Mesenchymal stem cell (in vitro differentiated cells and primary cell): Measurements from ENCODE around the gene SRSF1.

Source experiments
- DNase-seq: peaks from one replicate; pipeline ENCODE4 v3.0.0-alpha.2; 2013
- H2AFZ ChIP-seq: one replicate; pipeline ENCODE4 v1.6.1; 2013; ENCODE audit warnings: low read depth, mild to moderate bottlenecking, control low read depth, inconsistent platforms, low read length, moderate library complexity
- H2AK5ac ChIP-seq: 2 replicates; pipeline ENCODE4 v1.6.1; 2013; ENCODE audit warnings: low read length, moderate library complexity, mild to moderate bottlenecking, inconsistent platforms; ENCODE audit not compliant: severe bottlenecking
- H2BK120ac ChIP-seq: one replicate; pipeline ENCODE4 v1.6.1; 2013; ENCODE audit warnings: low read depth, mild to moderate bottlenecking, inconsistent platforms, low read length, moderate library complexity
- H2BK12ac ChIP-seq, 2 experiments: one replicate each; pipeline ENCODE4 v1.6.1; 2013; ENCODE audit warnings: inconsistent platforms in 2 of 2, low read length in 2 of 2, mild to moderate bottlenecking in 2 of 2, moderate library complexity in 2 of 2, control low read depth in 1 of 2
- H2BK15ac ChIP-seq: one replicate; pipeline ENCODE4 v1.6.1; 2013; ENCODE audit warnings: mild to moderate bottlenecking, low read depth, inconsistent platforms; ENCODE audit not compliant: poor library complexity, severe bottlenecking
- H2BK5ac ChIP-seq: 2 replicates; pipeline ENCODE4 v1.6.1; 2013; ENCODE audit warnings: low read depth, mild to moderate bottlenecking, low read length, control low read depth, inconsistent platforms; ENCODE audit not compliant: poor library complexity, severe bottlenecking
- H3K14ac ChIP-seq, 2 experiments: one replicate each; pipeline ENCODE4 v1.6.1; 2013; ENCODE audit warnings: inconsistent platforms in 2 of 2, low read length in 2 of 2, control low read depth in 1 of 2, mild to moderate bottlenecking in 1 of 2, moderate library complexity in 1 of 2
- H3K18ac ChIP-seq, 2 experiments: one replicate each; pipeline ENCODE4 v1.6.1; 2013; ENCODE audit warnings: inconsistent platforms in 2 of 2, low read length in 2 of 2, control low read depth in 1 of 2, low read depth in 1 of 2, mild to moderate bottlenecking in 1 of 2
- H3K23ac ChIP-seq, 2 experiments: one replicate each; pipeline ENCODE4 v1.6.1; 2013; ENCODE audit warnings: inconsistent platforms in 2 of 2, low read length in 2 of 2, mild to moderate bottlenecking in 2 of 2, moderate library complexity in 2 of 2, control low read depth in 1 of 2
- H3K27ac ChIP-seq: 2 replicates; pipeline ENCODE4 v1.5.1; 2013; ENCODE audit warnings: mild to moderate bottlenecking, moderate library complexity, low read length, control low read depth, inconsistent platforms; ENCODE audit not compliant: poor library complexity, severe bottlenecking
- H3K27me3 ChIP-seq, 2 experiments: 2 replicates each; pipeline versions ENCODE4 v1.6.1 to v1.7.0; 2013; ENCODE audit warnings: low read length in 2 of 2, mild to moderate bottlenecking in 2 of 2, moderate library complexity in 2 of 2, control low read depth in 1 of 2, inconsistent platforms in 1 of 2; ENCODE audit not compliant: control insufficient read depth in 1 of 2, insufficient read depth in 1 of 2
- H3K36me3 ChIP-seq, 2 experiments: 2 replicates each; pipeline versions ENCODE4 v1.6.1 to v1.7.0; 2013; ENCODE audit warnings: low read length in 2 of 2, control low read depth in 1 of 2, inconsistent platforms in 1 of 2, low read depth in 1 of 2, mild to moderate bottlenecking in 1 of 2; ENCODE audit not compliant: insufficient read depth in 2 of 2, control insufficient read depth in 1 of 2
- H3K4ac ChIP-seq, 2 experiments: one replicate each; pipeline ENCODE4 v1.6.1; 2013; ENCODE audit warnings: inconsistent platforms in 2 of 2, low read length in 2 of 2, mild to moderate bottlenecking in 2 of 2, moderate library complexity in 2 of 2, control low read depth in 1 of 2, low read depth in 1 of 2
- H3K4me1 ChIP-seq: 2 replicates; pipeline ENCODE4 v1.6.1; 2013; ENCODE audit warnings: low read depth, low read length, control low read depth; ENCODE audit not compliant: control insufficient read depth, insufficient read depth
- H3K4me2 ChIP-seq: 2 replicates; pipeline ENCODE4 v1.6.1; 2013; ENCODE audit warnings: low read length, mild to moderate bottlenecking, inconsistent platforms; ENCODE audit not compliant: poor library complexity, severe bottlenecking
- H3K4me3 ChIP-seq, 2 experiments: 2 replicates each; pipeline versions ENCODE4 v1.5.1 to v1.7.0; 2013; ENCODE audit warnings: low read length in 2 of 2, mild to moderate bottlenecking in 2 of 2, control low read depth in 1 of 2, low read depth in 1 of 2; ENCODE audit not compliant: insufficient read depth in 1 of 2
- H3K79me1 ChIP-seq: replicated peaks from 2 replicates; pipeline ENCODE4 v1.6.1; 2013; ENCODE audit warnings: mild to moderate bottlenecking, control low read depth, low read length, inconsistent platforms; ENCODE audit not compliant: poor library complexity, severe bottlenecking
- H3K9ac ChIP-seq: 2 replicates; pipeline ENCODE4 v1.7.0; 2013; ENCODE audit warnings: mild to moderate bottlenecking, low read length, moderate library complexity
- H3K9me3 ChIP-seq: 2 replicates; pipeline ENCODE4 v1.7.0; 2013; ENCODE audit warnings: mild to moderate bottlenecking, low read length; ENCODE audit not compliant: control insufficient read depth
- H4K8ac ChIP-seq: one replicate; pipeline ENCODE4 v1.6.1; 2013; ENCODE audit warnings: inconsistent platforms, mild to moderate bottlenecking, low read length, moderate library complexity
- H4K91ac ChIP-seq: one replicate; pipeline ENCODE4 v1.6.1; 2013; ENCODE audit warnings: mild to moderate bottlenecking, low read length, inconsistent platforms
- WGBS: methylation state at CpG from one replicate; pipeline ENCODE4 v1.1.7; 2013; ENCODE audit warnings: mixed read lengths; 5-methylcytosine and 5-hydroxymethylcytosine counted together

The SRSF1 gene

GRCh38 chr17:57965521-57966160 lies 41.4 kb downstream of the SRSF1 start:
- H2AK5ac ChIP-seq: no peak overlapping the region
- no peak overlapping the region for H3K4me2 ChIP-seq
- peaks cover 4% of the 10 kb centered on the region for H3K4me1 ChIP-seq

GRCh38 chr17:57963149-57963511 lies 43.9 kb downstream of the SRSF1 start:
- no peaks in the 10 kb centered on the region for H3K79me1 ChIP-seq
- 97% methylated on average over 6 of the region's 6 CpGs for WGBS
- H3K9ac ChIP-seq: no peak overlapping the region
- H2AK5ac ChIP-seq: no peak overlapping the region
- no peak overlapping the region for H3K4me3 ChIP-seq
- H2AFZ ChIP-seq: no peak overlapping the region
- H2BK120ac ChIP-seq: no peak overlapping the region
- H4K8ac ChIP-seq: no peak overlapping the region
- DNase-seq: no peak
- H3K23ac ChIP-seq: no peak overlapping the region
- no peaks in the 10 kb centered on the region for H3K36me3 ChIP-seq
- no peaks in the 10 kb centered on the region for H3K4me1 ChIP-seq
- no peaks in the 10 kb centered on the region for H3K27me3 ChIP-seq
- no peak overlapping the region for H2BK15ac ChIP-seq
- H2BK5ac ChIP-seq: no peak overlapping the region
- no peaks in the 10 kb centered on the region for H3K9me3 ChIP-seq
- no peak overlapping the region for H3K18ac ChIP-seq
- H3K4me2 ChIP-seq: no peak overlapping the region
- H4K91ac ChIP-seq: no peak overlapping the region
- no peak overlapping the region for H3K4ac ChIP-seq
- no peak overlapping the region for H3K14ac ChIP-seq
- no peak overlapping the region for H3K27ac ChIP-seq
- H2BK12ac ChIP-seq: no peak overlapping the region

More at GRCh38 chr17:57965521-57966160, 41.4 kb downstream of the SRSF1 start:
- H2BK15ac ChIP-seq: no peak overlapping the region
- 78% methylated on average over 24 of the region's 26 CpGs for WGBS
- no peak overlapping the region for H3K27ac ChIP-seq
- H3K36me3 ChIP-seq: no peaks in the 10 kb centered on the region
- H2BK120ac ChIP-seq: no peak overlapping the region
- peak overlapping the region; percentile 41 for H4K91ac ChIP-seq
- H2AFZ ChIP-seq: no peak overlapping the region
- no peak overlapping the region for H2BK5ac ChIP-seq
- no peak overlapping the region for H3K18ac ChIP-seq
- no peaks in the 10 kb centered on the region for H3K27me3 ChIP-seq
- no peaks in the 10 kb centered on the region for H3K79me1 ChIP-seq
- H3K4me3 ChIP-seq: no peak overlapping the region
- no peak overlapping the region for H2BK12ac ChIP-seq
- H3K9ac ChIP-seq: no peak overlapping the region
- H3K9me3 ChIP-seq: no peaks in the 10 kb centered on the region
- no peak overlapping the region for H3K23ac ChIP-seq
- H4K8ac ChIP-seq: no peak overlapping the region
- DNase-seq: no peak
- H3K14ac ChIP-seq: no peak overlapping the region
- H3K4ac ChIP-seq: no peak overlapping the region

GRCh38 chr17:57962279-57963148 lies 44.5 kb downstream of the SRSF1 start:
- H4K8ac ChIP-seq: no peak overlapping the region
- H2BK15ac ChIP-seq: peak overlapping the region; percentile 30
- no peak overlapping the region for H2BK120ac ChIP-seq
- no peak for DNase-seq
- no peaks in the 10 kb centered on the region for H3K27me3 ChIP-seq
- H2AK5ac ChIP-seq: no peak overlapping the region
- H3K9ac ChIP-seq: no peak overlapping the region
- no peak overlapping the region for H3K4ac ChIP-seq
- no peak overlapping the region for H3K14ac ChIP-seq
- H3K18ac ChIP-seq: no peak overlapping the region
- H3K23ac ChIP-seq: no peak overlapping the region
- 92% methylated on average over 4 of the region's 8 CpGs for WGBS
- H3K79me1 ChIP-seq: no peaks in the 10 kb centered on the region
- H3K4me1 ChIP-seq: no peaks in the 10 kb centered on the region
- H3K27ac ChIP-seq: no peak overlapping the region
- no peaks in the 10 kb centered on the region for H3K9me3 ChIP-seq
- no peak overlapping the region for H4K91ac ChIP-seq
- no peak overlapping the region for H2BK5ac ChIP-seq
- no peak overlapping the region for H3K4me3 ChIP-seq
- no peak overlapping the region for H2BK12ac ChIP-seq
- no peak overlapping the region for H2AFZ ChIP-seq
- H3K4me2 ChIP-seq: no peak overlapping the region
- H3K36me3 ChIP-seq: no peaks in the 10 kb centered on the region

GRCh38 chr17:57959929-57960328 lies 47.1 kb downstream of the SRSF1 start:
- no peak overlapping the region for H3K23ac ChIP-seq
- H3K4me2 ChIP-seq: no peak overlapping the region
- no peak overlapping the region for H2AFZ ChIP-seq
- H3K4me1 ChIP-seq: peaks cover 11% of the 10 kb centered on the region
- no peak overlapping the region for H3K18ac ChIP-seq
- H3K36me3 ChIP-seq: no peaks in the 10 kb centered on the region
- H3K79me1 ChIP-seq: peaks cover 5% of the 10 kb centered on the region
- no peak overlapping the region for H2BK15ac ChIP-seq
- no peak overlapping the region for H2BK12ac ChIP-seq
- no peak for DNase-seq
- H3K9ac ChIP-seq: no peak overlapping the region
- H3K27me3 ChIP-seq: no peaks in the 10 kb centered on the region
- H2BK120ac ChIP-seq: no peak overlapping the region
- no peak overlapping the region for H2BK5ac ChIP-seq
- H3K4me3 ChIP-seq: no peak overlapping the region
- H3K4ac ChIP-seq: no peak overlapping the region
- H2AK5ac ChIP-seq: no peak overlapping the region
- no peak overlapping the region for H4K8ac ChIP-seq
- H3K27ac ChIP-seq: no peak overlapping the region
- WGBS: 96% methylated on average over 5 of the region's 6 CpGs
- no peak overlapping the region for H3K14ac ChIP-seq
- H3K9me3 ChIP-seq: no peaks in the 10 kb centered on the region
- no peak overlapping the region for H4K91ac ChIP-seq
